ENCODE data around the gene SLC39A3.
"Not testable (repeated sequence)": the region's sequence is repeated elsewhere in the genome, so short reads cannot be mapped to it uniquely, and the experiment has no call there.

Gene SLC39A3

GRCh38 chr19:2716275-2716650 is 23.6 kb downstream of the SLC39A3 start:
- TF ChIP-seq CTCF (IDR thresholded peaks at IDR 0.05; ENCODE audit: extremely low read depth, insufficient read depth, missing control alignments), result no peak
- in situ Hi-C loops (cut with MboI; ENCODE audit: low pct_unique_long_range_greater_than_20kb, low sequenced_read_pairs, unreplicated experiment), result no loop called here
- no peak for DNase-seq (ENCODE audit: low spot score)

- in situ Hi-C loops (cut with MboI; ENCODE audit: low pct_unique_long_range_greater_than_20kb, low sequenced_read_pairs, unreplicated experiment), result no loop called here
- no peak for DNase-seq (ENCODE audit: low spot score)
- no peak for TF ChIP-seq CTCF (IDR thresholded peaks at IDR 0.05; ENCODE audit: extremely low read depth, insufficient read depth, missing control alignments)
Observed at GRCh38 chr19:2715470-2716274, 24.1 kb downstream of the SLC39A3 start.

- in situ Hi-C loops (cut with MboI; ENCODE audit: low pct_unique_long_range_greater_than_20kb, low sequenced_read_pairs, unreplicated experiment), result no loop called here
- TF ChIP-seq CTCF (IDR thresholded peaks at IDR 0.05; ENCODE audit: extremely low read depth, insufficient read depth, missing control alignments), result no peak
- DNase-seq (ENCODE audit: low spot score), result no peak
Observed at GRCh38 chr19:2714531-2715269, 25.1 kb downstream of the SLC39A3 start.

GRCh38 chr19:2714102-2714501 is 25.7 kb downstream of the SLC39A3 start:
- DNase-seq (ENCODE audit: low spot score); in situ Hi-C loops (cut with MboI; ENCODE audit: low pct_unique_long_range_greater_than_20kb, low sequenced_read_pairs, unreplicated experiment): not testable (repeated sequence)

GRCh38 chr19:2713170-2713569 is 26.6 kb downstream of the SLC39A3 start:
- in situ Hi-C loops (cut with MboI; ENCODE audit: low pct_unique_long_range_greater_than_20kb, low sequenced_read_pairs, unreplicated experiment); DNase-seq (ENCODE audit: low spot score): not testable (repeated sequence)

GRCh38 chr19:2711875-2712205 is 28.0 kb downstream of the SLC39A3 start:
- in situ Hi-C loops (cut with MboI; ENCODE audit: low pct_unique_long_range_greater_than_20kb, low sequenced_read_pairs, unreplicated experiment), result no loop called here
- no peak for TF ChIP-seq CTCF (IDR thresholded peaks at IDR 0.05; ENCODE audit: extremely low read depth, insufficient read depth, missing control alignments)
- no peak for DNase-seq (ENCODE audit: low spot score)

GRCh38 chr19:2711172-2711874 is 28.5 kb downstream of the SLC39A3 start:
- no peak for DNase-seq (ENCODE audit: low spot score)
- no peak for TF ChIP-seq CTCF (IDR thresholded peaks at IDR 0.05; ENCODE audit: extremely low read depth, insufficient read depth, missing control alignments)
- in situ Hi-C loops (cut with MboI; ENCODE audit: low pct_unique_long_range_greater_than_20kb, low sequenced_read_pairs, unreplicated experiment), result no loop called here

Data from GM13977 (cell line).